ENCODE measurements around the gene VRK3.

GRCh38 chr19:49987159-49987698, 37.9 kb downstream of the VRK3 start:
- TF ChIP-seq POLR2A (IDR thresholded peaks at IDR 0.05; ENCODE audit: low read depth, low read length) (no peak), TAF1 (IDR thresholded peaks at IDR 0.05; ENCODE audit: borderline replicate concordance, low read depth, low read length) (no peak)
